OCI-LY1 (cell line): ENCODE measurements around the gene ADGRL2.

ENCODE experiments used
- H2AFZ ChIP-seq: fragments of 200-600 bp; sonication (generic), shearing (Covaris generic); 2 replicates; pipeline ENCODE4 v1.6.0; 2014; ENCODE audit warnings: antibody characterized with exemption, mild to moderate bottlenecking, low read length
- H3F3A ChIP-seq: fragments of 200-600 bp; sonication (generic), shearing (Covaris generic); 2 replicates; pipeline ENCODE4 v1.6.0; 2014; ENCODE audit warnings: mild to moderate bottlenecking, antibody characterized with exemption, low read length, moderate library complexity; ENCODE audit not compliant: insufficient read depth
- H3K27ac ChIP-seq: fragments of 200-600 bp; sonication (generic); 2 replicates; pipeline ENCODE4 v1.5.1; 2014; ENCODE audit warnings: low read length, mixed run types, mild to moderate bottlenecking, low read depth; ENCODE audit not compliant: poor library complexity, severe bottlenecking
- H3K27me3 ChIP-seq: fragments of 200-600 bp; sonication (generic); 2 replicates; pipeline ENCODE4 v1.6.0; 2014; ENCODE audit warnings: antibody characterized with exemption, mild to moderate bottlenecking, low read length, moderate library complexity; ENCODE audit not compliant: insufficient read depth
- H3K36me3 ChIP-seq: fragments of 200-600 bp; sonication (generic); 2 replicates; pipeline ENCODE4 v1.6.1; 2014; ENCODE audit warnings: mild to moderate bottlenecking, antibody characterized with exemption, low read length, moderate library complexity, mixed read lengths; ENCODE audit not compliant: insufficient read depth
- H3K4me1 ChIP-seq: fragments of 200-600 bp; sonication (generic); 2 replicates; pipeline ENCODE4 v1.5.1; 2014; ENCODE audit warnings: mild to moderate bottlenecking, low read length, moderate library complexity; ENCODE audit not compliant: insufficient read depth, severe bottlenecking
- H3K4me2 ChIP-seq: fragments of 200-600 bp; sonication (generic), shearing (Covaris generic); 2 replicates; pipeline ENCODE4 v1.6.1; 2014; ENCODE audit warnings: low read length
- H3K4me3 ChIP-seq: fragments of 200-600 bp; sonication (generic); 2 replicates; pipeline ENCODE4 v1.5.1; 2014; ENCODE audit warnings: low read length, low read depth, mild to moderate bottlenecking, mixed read lengths; ENCODE audit not compliant: poor library complexity, severe bottlenecking
- H3K79me2 ChIP-seq: fragments of 200-600 bp; shearing (Covaris generic); 2 replicates; pipeline ENCODE4 v1.6.1; 2016; ENCODE audit warnings: mixed run types, low read length, mixed read lengths; ENCODE audit not compliant: insufficient read depth
- H3K9ac ChIP-seq: fragments of 200-600 bp; sonication (generic), shearing (Covaris generic); 2 replicates; pipeline ENCODE4 v1.6.1; 2014; ENCODE audit warnings: mild to moderate bottlenecking, low read length, mixed read lengths
- H3K9me2 ChIP-seq: fragments of 200-600 bp; sonication (generic), shearing (Covaris generic); 2 replicates; pipeline ENCODE4 v1.6.1; 2014; ENCODE audit warnings: low read depth, mild to moderate bottlenecking, low read length, mixed read lengths
- H3K9me3 ChIP-seq: fragments of 200-600 bp; shearing (Covaris generic); 2 replicates; pipeline ENCODE4 v1.6.1; 2014; ENCODE audit warnings: low read length, mixed read lengths
- H4K20me1 ChIP-seq: fragments of 200-600 bp; sonication (generic), shearing (Covaris generic); 2 replicates; pipeline ENCODE4 v1.6.0; 2016; ENCODE audit warnings: mild to moderate bottlenecking, low read length; ENCODE audit not compliant: insufficient read depth
- EZH2 ChIP-seq: fragments of 200-600 bp; sonication (generic), shearing (Covaris generic); IDR thresholded peaks from 2 replicates; pipeline ENCODE4 v1.8.0; 2017; ENCODE audit warnings: borderline replicate concordance, mixed run types, mild to moderate bottlenecking, antibody characterized with exemption, low read length, moderate library complexity, mixed read lengths
- TF ChIP-seq, protein P1 (sequence below): fragments of 200-600 bp; sonication (generic), shearing (Covaris generic); IDR thresholded peaks from 2 replicates; pipeline ENCODE4 v1.5.1; 2017; ENCODE audit warnings: mild to moderate bottlenecking, antibody characterized with exemption, low read length, moderate library complexity, mixed read lengths

ADGRL2 gene

DNA sequence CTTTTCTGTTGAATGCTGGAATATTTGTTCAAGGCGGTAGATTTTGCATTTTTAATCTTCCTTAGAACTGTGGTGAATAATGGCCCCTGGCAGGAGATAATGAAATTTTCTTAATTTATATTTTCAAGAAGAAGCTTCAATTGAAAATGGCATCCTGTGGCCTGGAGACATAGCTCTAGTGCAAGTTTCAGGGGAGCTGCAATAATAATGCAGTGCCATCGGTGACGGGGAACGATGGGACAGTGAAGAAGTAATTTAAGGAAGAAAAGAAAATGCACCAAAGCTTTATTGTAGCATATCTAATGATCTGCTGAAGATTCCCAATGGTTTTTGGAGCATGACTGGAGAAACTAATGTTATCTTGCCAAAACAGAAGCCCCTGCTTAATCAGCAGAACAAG is 128.4 kb downstream of the ADGRL2 start:
- Histone ChIP-seq H3F3A (no peaks in the 10 kb centered on the region), H2AFZ (no peak overlapping the region), H3K9me2 (no peaks in the 10 kb centered on the region), H3K27ac (no peak overlapping the region), H3K9me3 (no peaks in the 10 kb centered on the region), H3K79me2 (no peaks in the 10 kb centered on the region), H3K4me2 (no peak overlapping the region), H3K4me3 (no peak overlapping the region), H3K36me3 (no peaks in the 10 kb centered on the region), H3K9ac (no peak overlapping the region), H3K27me3 (no peaks in the 10 kb centered on the region), H4K20me1 (no peaks in the 10 kb centered on the region), H3K4me1 (no peaks in the 10 kb centered on the region)
- TF ChIP-seq EZH2, result no peak
- TF ChIP-seq, protein P1, sequence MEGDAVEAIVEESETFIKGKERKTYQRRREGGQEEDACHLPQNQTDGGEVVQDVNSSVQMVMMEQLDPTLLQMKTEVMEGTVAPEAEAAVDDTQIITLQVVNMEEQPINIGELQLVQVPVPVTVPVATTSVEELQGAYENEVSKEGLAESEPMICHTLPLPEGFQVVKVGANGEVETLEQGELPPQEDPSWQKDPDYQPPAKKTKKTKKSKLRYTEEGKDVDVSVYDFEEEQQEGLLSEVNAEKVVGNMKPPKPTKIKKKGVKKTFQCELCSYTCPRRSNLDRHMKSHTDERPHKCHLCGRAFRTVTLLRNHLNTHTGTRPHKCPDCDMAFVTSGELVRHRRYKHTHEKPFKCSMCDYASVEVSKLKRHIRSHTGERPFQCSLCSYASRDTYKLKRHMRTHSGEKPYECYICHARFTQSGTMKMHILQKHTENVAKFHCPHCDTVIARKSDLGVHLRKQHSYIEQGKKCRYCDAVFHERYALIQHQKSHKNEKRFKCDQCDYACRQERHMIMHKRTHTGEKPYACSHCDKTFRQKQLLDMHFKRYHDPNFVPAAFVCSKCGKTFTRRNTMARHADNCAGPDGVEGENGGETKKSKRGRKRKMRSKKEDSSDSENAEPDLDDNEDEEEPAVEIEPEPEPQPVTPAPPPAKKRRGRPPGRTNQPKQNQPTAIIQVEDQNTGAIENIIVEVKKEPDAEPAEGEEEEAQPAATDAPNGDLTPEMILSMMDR, result no peak

DNA sequence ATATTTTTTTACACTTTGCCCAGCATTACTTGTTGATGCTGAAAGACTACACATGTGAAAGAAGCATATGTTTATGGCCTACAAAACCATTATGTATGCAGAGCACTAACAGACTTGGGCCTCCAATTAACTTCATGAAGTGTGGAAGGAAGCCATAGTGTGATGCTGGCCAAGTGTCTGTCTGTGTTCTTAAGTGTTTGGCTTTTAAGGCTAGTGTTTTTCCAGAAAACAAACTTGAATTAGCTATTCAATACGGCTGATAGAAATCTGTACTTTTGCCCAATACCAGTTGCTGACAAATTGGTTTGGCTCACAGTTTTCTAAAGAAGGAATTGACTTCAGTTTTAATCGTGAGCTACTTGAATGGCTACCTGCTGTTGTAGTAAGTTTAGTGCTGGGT is 136.1 kb downstream of the ADGRL2 start:
- no peaks in the 10 kb centered on the region for H3F3A ChIP-seq
- H3K27ac ChIP-seq, result no peak overlapping the region
- H3K4me3 ChIP-seq, result no peak overlapping the region
- H3K36me3 ChIP-seq, result no peaks in the 10 kb centered on the region
- no peaks in the 10 kb centered on the region for H3K27me3 ChIP-seq
- H2AFZ ChIP-seq, result no peak overlapping the region
- no peaks in the 10 kb centered on the region for H4K20me1 ChIP-seq
- H3K79me2 ChIP-seq, result no peaks in the 10 kb centered on the region
- H3K4me1 ChIP-seq, result no peaks in the 10 kb centered on the region
- no peak overlapping the region for H3K9ac ChIP-seq
- H3K4me2 ChIP-seq, result no peak overlapping the region
- H3K9me2 ChIP-seq, result no peaks in the 10 kb centered on the region
- TF ChIP-seq, protein P1, result no peak
- TF ChIP-seq EZH2, result no peak
- H3K9me3 ChIP-seq, result no peaks in the 10 kb centered on the region

DNA sequence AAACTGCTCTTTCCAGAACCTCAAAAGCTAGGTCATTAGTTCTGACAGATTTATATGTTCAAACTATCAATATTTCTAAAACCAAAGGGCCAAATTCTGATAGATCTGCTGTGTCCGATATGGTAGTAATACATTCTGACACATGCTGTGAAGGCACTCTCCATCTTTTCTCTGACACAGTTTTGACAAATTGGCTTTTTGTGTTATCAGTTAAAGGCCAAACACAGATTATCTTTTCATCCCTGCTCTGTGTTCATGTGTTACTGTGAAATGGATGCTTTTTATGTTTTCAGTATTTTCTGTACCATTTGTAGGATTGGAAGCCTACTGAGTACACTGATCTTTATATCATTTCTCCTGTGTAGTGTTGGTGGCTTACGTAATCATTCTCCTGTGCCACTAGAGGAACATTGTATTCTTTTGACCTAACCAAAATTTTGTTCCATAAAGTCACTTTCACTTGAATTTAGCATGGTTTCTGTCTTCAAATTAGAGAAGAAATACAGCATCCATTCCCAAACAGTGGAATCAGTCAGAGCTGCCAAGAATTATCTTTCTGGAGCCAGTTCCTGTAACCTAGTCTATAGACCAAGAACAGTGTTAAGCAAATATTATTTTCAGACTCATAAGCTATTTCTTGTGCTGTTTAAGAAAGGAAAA is 137.2 kb downstream of the ADGRL2 start:
- Histone ChIP-seq H3K79me2 (no peaks in the 10 kb centered on the region), H3F3A (no peaks in the 10 kb centered on the region), H3K9ac (no peak overlapping the region), H3K4me1 (no peaks in the 10 kb centered on the region), H3K4me2 (no peak overlapping the region), H2AFZ (no peak overlapping the region), H3K9me2 (no peaks in the 10 kb centered on the region), H3K27ac (no peak overlapping the region), H3K27me3 (no peaks in the 10 kb centered on the region), H3K36me3 (no peaks in the 10 kb centered on the region), H4K20me1 (no peaks in the 10 kb centered on the region), H3K4me3 (no peak overlapping the region), H3K9me3 (no peaks in the 10 kb centered on the region)
- TF ChIP-seq, protein P1, result no peak
- TF ChIP-seq EZH2, result no peak
